SU-DHL-6 (cell line): Measurements from ENCODE around the gene AIFM1.

Source experiments
- H2AFZ ChIP-seq: fragments of 200-600 bp; sonication (generic); 2 replicates; pipeline ENCODE4 v1.6.1; 2014; ENCODE audit warnings: low read depth, mild to moderate bottlenecking, moderate library complexity, mixed read lengths, antibody characterized with exemption, low read length; ENCODE audit not compliant: severe bottlenecking
- H3F3A ChIP-seq: fragments of 200-600 bp; shearing (Covaris generic); 2 replicates; pipeline ENCODE4 v1.6.0; 2016; ENCODE audit warnings: antibody characterized with exemption, mild to moderate bottlenecking; ENCODE audit not compliant: insufficient read depth
- H3K27ac ChIP-seq: fragments of 200-600 bp; sonication (generic); 2 replicates; pipeline ENCODE4 v1.5.1; 2016; ENCODE audit warnings: low read depth, mild to moderate bottlenecking, low read length, moderate library complexity, mixed read lengths
- H3K27me3 ChIP-seq: fragments of 200-600 bp; sonication (generic), shearing (Covaris generic); 2 replicates; pipeline ENCODE4 v1.6.0; 2014; ENCODE audit warnings: mild to moderate bottlenecking, low read length
- H3K36me3 ChIP-seq: fragments of 200-600 bp; sonication (generic); 2 replicates; pipeline ENCODE4 v1.6.1; 2014; ENCODE audit warnings: mild to moderate bottlenecking, low read length, mixed read lengths
- H3K4me2 ChIP-seq: fragments of 300-600, 200-600 bp; shearing (Covaris generic), sonication (generic); 2 replicates; pipeline ENCODE4 v1.6.0; 2014; ENCODE audit warnings: low read length, low read depth, mild to moderate bottlenecking; ENCODE audit not compliant: poor library complexity, severe bottlenecking
- H3K4me3 ChIP-seq: fragments of 200-600 bp; sonication (generic); 2 replicates; pipeline ENCODE4 v1.5.1; 2014; ENCODE audit warnings: antibody characterized with exemption, low read length, mild to moderate bottlenecking, mixed read lengths; ENCODE audit not compliant: insufficient read depth, poor library complexity, severe bottlenecking
- H3K79me2 ChIP-seq: fragments of 200-600 bp; sonication (generic); 2 replicates; pipeline ENCODE4 v1.6.1; 2014; ENCODE audit warnings: mild to moderate bottlenecking, low read length, moderate library complexity; ENCODE audit not compliant: insufficient read depth
- H3K9ac ChIP-seq: fragments of 200-600 bp; sonication (generic); 2 replicates; pipeline ENCODE4 v1.7.0; 2014; ENCODE audit warnings: mild to moderate bottlenecking, low read length
- H3K9me2 ChIP-seq: fragments of 200-600 bp; sonication (generic); replicated peaks from 2 replicates; pipeline ENCODE4 v1.6.1; 2014; ENCODE audit warnings: low read length; ENCODE audit not compliant: insufficient read depth
- H3K9me3 ChIP-seq: fragments of 200-600 bp; sonication (generic); 2 replicates; pipeline ENCODE4 v1.6.1; 2014; ENCODE audit warnings: low read length, mixed read lengths; ENCODE audit not compliant: insufficient read depth
- H4K20me1 ChIP-seq: fragments of 200-600 bp; sonication (generic); 2 replicates; pipeline ENCODE4 v1.6.1; 2014; ENCODE audit warnings: low read depth, mild to moderate bottlenecking, antibody characterized with exemption, low read length, moderate library complexity, mixed read lengths
- EZH2phosphoT487 ChIP-seq: fragments of 200-600 bp; sonication (generic), shearing (Covaris generic); conservative IDR thresholded peaks from 2 replicates; pipeline ENCODE4 v1.6.1; 2018; ENCODE audit warnings: mild to moderate bottlenecking, antibody characterized with exemption, low read length, moderate library complexity, mixed read lengths
- TF ChIP-seq, protein P1 (sequence below): fragments of 200-600 bp; sonication (generic); IDR thresholded peaks from one replicate; pipeline ENCODE4 v1.5.1; 2017; ENCODE audit warnings: antibody characterized with exemption, mild to moderate bottlenecking, low read length, moderate library complexity; ENCODE audit not compliant: insufficient read depth, poor library complexity, severe bottlenecking

Gene AIFM1

DNA sequence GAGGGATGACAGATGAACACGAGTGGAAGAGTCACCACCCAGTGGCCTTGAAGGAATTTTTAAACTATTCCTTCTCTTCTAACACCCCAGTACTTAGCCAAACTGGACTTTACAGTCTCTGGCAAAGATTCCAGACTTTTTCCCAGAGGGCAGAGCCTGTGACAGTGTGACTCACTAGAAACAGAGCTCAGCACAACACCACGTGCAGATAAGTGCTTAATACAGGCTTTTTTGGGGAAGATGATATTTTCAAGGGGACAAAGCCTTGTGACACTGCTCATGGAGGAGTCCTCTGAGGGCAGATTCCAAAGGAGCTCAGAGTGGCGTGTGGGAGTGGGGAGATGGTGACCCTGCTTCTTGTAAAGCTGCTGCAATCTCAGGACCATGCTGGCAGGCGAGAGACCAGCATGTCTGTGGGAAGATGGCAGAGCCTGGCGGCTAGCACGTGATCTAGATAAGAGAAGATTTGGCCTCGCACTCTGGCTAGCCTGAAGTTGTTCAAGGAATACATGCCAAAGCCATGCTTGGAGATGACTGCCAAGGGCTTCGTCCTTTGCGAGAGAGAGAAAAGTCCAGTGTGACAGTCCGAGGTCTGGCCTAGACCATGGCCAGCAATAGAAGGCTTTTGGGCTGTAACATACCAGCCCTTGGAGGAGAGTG lies 8.5 kb upstream of the AIFM1 start:
- H3K4me2 ChIP-seq, result peak overlapping the region; percentile 71
- no peak overlapping the region for H2AFZ ChIP-seq
- peak overlapping the region; percentile 80 for H3K4me3 ChIP-seq
- no peaks in the 10 kb centered on the region for H3K36me3 ChIP-seq
- no peaks in the 10 kb centered on the region for H3K27me3 ChIP-seq
- H3K9me2 ChIP-seq, result no peaks in the 10 kb centered on the region
- no peaks in the 10 kb centered on the region for H4K20me1 ChIP-seq
- no peaks in the 10 kb centered on the region for H3K9me3 ChIP-seq
- H3K9ac ChIP-seq, result peak overlapping the region; percentile 93
- peak overlapping the region; percentile 88 for H3K27ac ChIP-seq
- TF ChIP-seq, protein P1, sequence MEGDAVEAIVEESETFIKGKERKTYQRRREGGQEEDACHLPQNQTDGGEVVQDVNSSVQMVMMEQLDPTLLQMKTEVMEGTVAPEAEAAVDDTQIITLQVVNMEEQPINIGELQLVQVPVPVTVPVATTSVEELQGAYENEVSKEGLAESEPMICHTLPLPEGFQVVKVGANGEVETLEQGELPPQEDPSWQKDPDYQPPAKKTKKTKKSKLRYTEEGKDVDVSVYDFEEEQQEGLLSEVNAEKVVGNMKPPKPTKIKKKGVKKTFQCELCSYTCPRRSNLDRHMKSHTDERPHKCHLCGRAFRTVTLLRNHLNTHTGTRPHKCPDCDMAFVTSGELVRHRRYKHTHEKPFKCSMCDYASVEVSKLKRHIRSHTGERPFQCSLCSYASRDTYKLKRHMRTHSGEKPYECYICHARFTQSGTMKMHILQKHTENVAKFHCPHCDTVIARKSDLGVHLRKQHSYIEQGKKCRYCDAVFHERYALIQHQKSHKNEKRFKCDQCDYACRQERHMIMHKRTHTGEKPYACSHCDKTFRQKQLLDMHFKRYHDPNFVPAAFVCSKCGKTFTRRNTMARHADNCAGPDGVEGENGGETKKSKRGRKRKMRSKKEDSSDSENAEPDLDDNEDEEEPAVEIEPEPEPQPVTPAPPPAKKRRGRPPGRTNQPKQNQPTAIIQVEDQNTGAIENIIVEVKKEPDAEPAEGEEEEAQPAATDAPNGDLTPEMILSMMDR, result no peak
- no peak for TF ChIP-seq EZH2phosphoT487
- H3F3A ChIP-seq, result peaks cover 11% of the 10 kb centered on the region; the same call in 1 of the 2 replicates
- peaks cover 45% of the 10 kb centered on the region for H3K79me2 ChIP-seq

DNA sequence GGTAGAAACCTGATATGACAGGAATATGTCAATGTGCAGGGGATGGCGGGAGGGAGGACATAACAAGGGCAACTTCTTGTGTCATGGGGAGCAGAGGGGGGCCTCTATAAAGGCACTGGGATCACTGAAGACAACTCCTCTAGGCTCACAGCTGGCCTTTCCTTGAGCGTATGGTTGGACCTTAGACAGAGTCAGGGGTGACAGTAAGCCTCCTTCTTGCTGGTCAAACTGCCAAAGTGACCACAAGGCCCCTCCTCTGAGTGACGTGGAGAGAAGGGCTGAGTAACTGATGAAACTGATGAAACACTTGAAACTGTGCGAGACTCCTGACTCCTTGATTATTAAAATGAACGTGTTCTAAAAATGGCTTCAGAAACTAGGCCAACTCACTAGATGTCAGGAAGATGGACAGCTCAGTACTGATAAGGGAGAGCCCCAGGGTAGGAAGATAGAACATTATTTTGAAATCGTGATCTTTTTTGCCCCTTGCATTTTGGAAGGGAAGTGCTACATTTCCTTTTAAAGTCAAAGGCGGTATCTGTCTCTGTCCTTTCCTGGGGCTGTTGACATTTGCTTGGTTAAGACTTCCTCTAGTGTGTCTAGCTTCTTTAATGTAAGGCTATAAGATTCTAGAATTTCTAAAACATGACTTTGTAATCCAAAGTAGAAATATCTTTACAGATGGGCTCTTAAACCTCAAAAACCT lies 7.7 kb upstream of the AIFM1 start:
- H3K27me3 ChIP-seq, result no peaks in the 10 kb centered on the region
- no peaks in the 10 kb centered on the region for H3K9me2 ChIP-seq
- H2AFZ ChIP-seq, result no peak overlapping the region
- H4K20me1 ChIP-seq, result no peaks in the 10 kb centered on the region
- H3K9me3 ChIP-seq, result no peaks in the 10 kb centered on the region
- H3K36me3 ChIP-seq, result no peaks in the 10 kb centered on the region
- peak overlapping the region; percentile 93 for H3K9ac ChIP-seq
- H3K79me2 ChIP-seq, result peaks cover 45% of the 10 kb centered on the region
- peaks cover 11% of the 10 kb centered on the region; the same call in 1 of the 2 replicates for H3F3A ChIP-seq
- peak overlapping the region; percentile 80 for H3K4me3 ChIP-seq
- TF ChIP-seq, protein P1, result no peak
- no peak for TF ChIP-seq EZH2phosphoT487
- peak overlapping the region; percentile 88 for H3K27ac ChIP-seq
- H3K4me2 ChIP-seq, result peak overlapping the region; percentile 71

DNA sequence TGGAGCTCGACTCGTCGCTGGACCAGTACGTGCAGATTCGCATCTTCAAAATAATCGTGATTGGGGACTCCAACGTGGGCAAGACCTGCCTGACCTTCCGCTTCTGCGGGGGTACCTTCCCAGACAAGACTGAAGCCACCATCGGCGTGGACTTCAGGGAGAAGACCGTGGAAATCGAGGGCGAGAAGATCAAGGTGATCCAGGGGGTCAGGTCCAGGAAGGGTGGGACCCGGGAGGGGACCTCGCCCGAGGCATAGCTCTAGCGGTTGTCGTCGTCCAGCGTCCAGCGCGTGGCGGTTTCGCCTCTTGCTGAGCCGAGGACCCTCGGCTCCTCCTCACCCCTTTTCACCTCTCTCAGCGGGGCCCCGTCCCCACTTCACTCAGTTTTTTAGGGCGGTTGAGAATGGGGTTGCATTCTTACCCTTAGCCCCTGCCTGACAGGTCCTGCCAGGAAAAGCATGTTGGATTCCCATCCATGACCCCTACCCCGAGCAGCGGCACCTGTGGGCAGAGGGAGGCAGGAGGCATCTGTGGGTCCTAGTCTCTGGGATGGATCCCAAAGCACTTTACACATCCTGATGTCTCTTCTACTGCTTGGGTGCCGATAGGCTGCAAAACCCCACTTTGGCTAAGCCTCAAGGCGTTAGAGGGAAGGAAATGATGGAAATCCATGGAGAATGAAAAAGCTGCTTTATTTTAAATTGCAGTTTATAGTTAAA lies 6.6 kb upstream of the AIFM1 start:
- Histone ChIP-seq H3F3A (peaks cover 11% of the 10 kb centered on the region; the same call in 1 of the 2 replicates), H2AFZ (peak overlapping the region; percentile 77), H3K36me3 (no peaks in the 10 kb centered on the region), H3K27ac (peak overlapping the region; percentile 88), H3K4me3 (peak overlapping the region; percentile 80), H3K79me2 (peaks cover 44% of the 10 kb centered on the region), H3K9me2 (no peaks in the 10 kb centered on the region), H4K20me1 (no peaks in the 10 kb centered on the region), H3K9ac (peak overlapping the region; percentile 93), H3K9me3 (no peaks in the 10 kb centered on the region), H3K4me2 (peak overlapping the region; percentile 71), H3K27me3 (no peaks in the 10 kb centered on the region)
- no peak for TF ChIP-seq EZH2phosphoT487
- TF ChIP-seq, protein P1, result no peak
